ENCODE measurements around the gene HYCC2.

Gene HYCC2

DNA sequence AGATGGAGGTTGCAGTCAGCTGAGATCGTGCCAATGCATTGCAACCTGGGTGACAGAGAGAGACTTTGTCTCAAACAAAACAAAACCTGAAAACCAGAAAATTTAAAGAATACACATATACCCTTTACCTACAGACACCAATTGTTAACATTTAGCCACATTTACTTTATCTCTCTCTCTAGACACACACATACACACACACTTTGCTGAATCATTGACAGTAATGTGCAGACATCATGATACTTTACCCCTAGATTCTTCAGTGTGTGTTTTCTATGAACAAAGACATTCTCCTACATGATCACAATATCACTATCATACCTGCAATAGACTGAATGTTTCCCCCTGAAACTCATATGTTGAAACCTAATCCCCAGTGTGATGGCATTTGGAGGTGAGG, 34.3 kb upstream of the HYCC2 start:
- no peaks in the 10 kb centered on the region for H3K9me2 ChIP-seq (replicated peaks; ENCODE audit: low read depth, low read length)
- H3K79me2 ChIP-seq (ENCODE audit: insufficient read depth, low read length), result no peaks in the 10 kb centered on the region
- no peak overlapping the region for H3K4me3 ChIP-seq (ENCODE audit: low read length, poor library complexity, severe bottlenecking)
- no peaks in the 10 kb centered on the region for H3K36me3 ChIP-seq (ENCODE audit: insufficient read depth, low read length)
- H3K4me1 ChIP-seq (ENCODE audit: insufficient read depth, low read length, poor library complexity, severe bottlenecking), result no peaks in the 10 kb centered on the region
- H3K9me3 ChIP-seq (ENCODE audit: insufficient read depth, low read depth, low read length), result no peaks in the 10 kb centered on the region
- no peaks in the 10 kb centered on the region for H4K20me1 ChIP-seq (ENCODE audit: insufficient read depth, low read length, poor library complexity, severe bottlenecking)
- no peaks in the 10 kb centered on the region for H3F3A ChIP-seq (ENCODE audit: low read depth)
- H3K27me3 ChIP-seq (ENCODE audit: insufficient read depth, low read length, poor library complexity, severe bottlenecking), result no peaks in the 10 kb centered on the region
- no peak overlapping the region for H3K9ac ChIP-seq (ENCODE audit: low read depth, low read length, poor library complexity, severe bottlenecking)
- H2AFZ ChIP-seq (ENCODE audit: low read length), result no peak overlapping the region
- no peak overlapping the region for H3K4me2 ChIP-seq (ENCODE audit: low read depth, low read length, poor library complexity, severe bottlenecking)
- TF ChIP-seq EZH2phosphoT487 (IDR thresholded peaks at IDR 0.05; ENCODE audit: borderline replicate concordance) (no peak), CTCF (conservative IDR thresholded peaks at IDR 0.05; ENCODE audit: low read length) (no peak)

GRCh38 chr2:201100497-201100896, 29.0 kb upstream of the HYCC2 start:
- Histone ChIP-seq H3K4me3 (ENCODE audit: low read length, poor library complexity, severe bottlenecking) (no peak overlapping the region), H3K4me2 (ENCODE audit: low read depth, low read length, poor library complexity, severe bottlenecking) (no peak overlapping the region), H3K9me2 (replicated peaks; ENCODE audit: low read depth, low read length) (no peaks in the 10 kb centered on the region), H3K9ac (ENCODE audit: low read depth, low read length, poor library complexity, severe bottlenecking) (no peak overlapping the region), H3K79me2 (ENCODE audit: insufficient read depth, low read length) (no peaks in the 10 kb centered on the region), H3K4me1 (ENCODE audit: insufficient read depth, low read length, poor library complexity, severe bottlenecking) (no peaks in the 10 kb centered on the region), H4K20me1 (ENCODE audit: insufficient read depth, low read length, poor library complexity, severe bottlenecking) (no peaks in the 10 kb centered on the region), H3K36me3 (ENCODE audit: insufficient read depth, low read length) (no peaks in the 10 kb centered on the region), H3F3A (ENCODE audit: low read depth) (no peaks in the 10 kb centered on the region), H2AFZ (ENCODE audit: low read length) (no peak overlapping the region), H3K27me3 (ENCODE audit: insufficient read depth, low read length, poor library complexity, severe bottlenecking) (no peaks in the 10 kb centered on the region), H3K9me3 (ENCODE audit: insufficient read depth, low read depth, low read length) (no peaks in the 10 kb centered on the region)
- TF ChIP-seq EZH2phosphoT487 (IDR thresholded peaks at IDR 0.05; ENCODE audit: borderline replicate concordance) (no peak), CTCF (conservative IDR thresholded peaks at IDR 0.05; ENCODE audit: low read length) (no peak)

GRCh38 chr2:201093573-201093972, 22.1 kb upstream of the HYCC2 start:
- H3K27me3 ChIP-seq (ENCODE audit: insufficient read depth, low read length, poor library complexity, severe bottlenecking), result no peaks in the 10 kb centered on the region
- no peak for TF ChIP-seq EZH2phosphoT487 (IDR thresholded peaks at IDR 0.05; ENCODE audit: borderline replicate concordance)
- no peaks in the 10 kb centered on the region for H3F3A ChIP-seq (ENCODE audit: low read depth)
- H3K9me3 ChIP-seq (ENCODE audit: insufficient read depth, low read depth, low read length), result no peaks in the 10 kb centered on the region
- H3K79me2 ChIP-seq (ENCODE audit: insufficient read depth, low read length), result no peaks in the 10 kb centered on the region
- H3K9me2 ChIP-seq (replicated peaks; ENCODE audit: low read depth, low read length), result no peaks in the 10 kb centered on the region
- no peak overlapping the region for H3K4me3 ChIP-seq (ENCODE audit: low read length, poor library complexity, severe bottlenecking)
- no peak overlapping the region for H2AFZ ChIP-seq (ENCODE audit: low read length)
- no peaks in the 10 kb centered on the region for H3K4me1 ChIP-seq (ENCODE audit: insufficient read depth, low read length, poor library complexity, severe bottlenecking)
- no peaks in the 10 kb centered on the region for H3K36me3 ChIP-seq (ENCODE audit: insufficient read depth, low read length)
- no peaks in the 10 kb centered on the region for H4K20me1 ChIP-seq (ENCODE audit: insufficient read depth, low read length, poor library complexity, severe bottlenecking)
- H3K4me2 ChIP-seq (ENCODE audit: low read depth, low read length, poor library complexity, severe bottlenecking), result no peak overlapping the region
- no peak overlapping the region for H3K9ac ChIP-seq (ENCODE audit: low read depth, low read length, poor library complexity, severe bottlenecking)

GRCh38 chr2:201090574-201090973, 19.1 kb upstream of the HYCC2 start:
- no peak overlapping the region for H3K4me2 ChIP-seq (ENCODE audit: low read depth, low read length, poor library complexity, severe bottlenecking)
- H2AFZ ChIP-seq (ENCODE audit: low read length), result no peak overlapping the region
- no peaks in the 10 kb centered on the region for H3K9me2 ChIP-seq (replicated peaks; ENCODE audit: low read depth, low read length)
- H3K9me3 ChIP-seq (ENCODE audit: insufficient read depth, low read depth, low read length), result no peaks in the 10 kb centered on the region
- no peaks in the 10 kb centered on the region for H3K27me3 ChIP-seq (ENCODE audit: insufficient read depth, low read length, poor library complexity, severe bottlenecking)
- H3K4me1 ChIP-seq (ENCODE audit: insufficient read depth, low read length, poor library complexity, severe bottlenecking), result no peaks in the 10 kb centered on the region
- TF ChIP-seq CTCF (conservative IDR thresholded peaks at IDR 0.05; ENCODE audit: low read length) (no peak), EZH2phosphoT487 (IDR thresholded peaks at IDR 0.05; ENCODE audit: borderline replicate concordance) (no peak)
- H3F3A ChIP-seq (ENCODE audit: low read depth), result no peaks in the 10 kb centered on the region
- H3K36me3 ChIP-seq (ENCODE audit: insufficient read depth, low read length), result peaks cover 17% of the 10 kb centered on the region; the same call in 1 of the 2 replicates
- no peak overlapping the region for H3K4me3 ChIP-seq (ENCODE audit: low read length, poor library complexity, severe bottlenecking)
- H4K20me1 ChIP-seq (ENCODE audit: insufficient read depth, low read length, poor library complexity, severe bottlenecking), result no peaks in the 10 kb centered on the region
- no peaks in the 10 kb centered on the region for H3K79me2 ChIP-seq (ENCODE audit: insufficient read depth, low read length)
- no peak overlapping the region for H3K9ac ChIP-seq (ENCODE audit: low read depth, low read length, poor library complexity, severe bottlenecking)

Measured in Loucy (cell line).